Neural crest cell (in vitro differentiated cells): ENCODE measurements around the gene PHKB. TPM values are rescaled to one million over a fixed set of nuclear protein-coding genes. Genes with fewer than 3 reads are reported as not detected.

Source experiments
- DNase-seq: peaks from one replicate; pipeline ENCODE4 v3.0.0; 2021; ENCODE audit warnings: low read depth, mixed read lengths, low spot score
- H3K27ac Mint-ChIP-seq: one replicate; pipeline ENCODE4 v1.8.0; 2021; ENCODE audit warnings: mild to moderate bottlenecking, mixed read lengths; ENCODE audit not compliant: unreplicated experiment
- H3K27me3 Mint-ChIP-seq: 2 replicates; pipeline ENCODE4 v1.8.0; 2021; ENCODE audit warnings: low read depth, mild to moderate bottlenecking, mixed read lengths
- H3K36me3 Mint-ChIP-seq: 2 replicates; pipeline ENCODE4 v1.8.0; 2021; ENCODE audit warnings: low read depth, mild to moderate bottlenecking, mixed read lengths
- H3K4me1 Mint-ChIP-seq: 2 replicates; pipeline ENCODE4 v1.8.0; 2021; ENCODE audit warnings: mixed read lengths
- H3K4me3 Mint-ChIP-seq: one replicate; pipeline ENCODE4 v1.8.0; 2021; ENCODE audit warnings: mild to moderate bottlenecking, mixed read lengths
- H3K9me3 Mint-ChIP-seq: 2 replicates; pipeline ENCODE4 v1.8.0; 2021; ENCODE audit warnings: mixed read lengths
- total RNA-seq: library from RNA; stranded (reverse); gene quantifications from 2 replicates; pipeline ENCODE4 v1.2.1, GENCODE V29; 2021
- TF ChIP-seq, protein P1 (sequence below): fragments of 200-600 bp; sonication (generic); conservative IDR thresholded peaks from 2 replicates; pipeline ENCODE4 v1.5.0; 2021; ENCODE audit warnings: antibody characterized with exemption, mild to moderate bottlenecking

Gene PHKB
- total RNA-seq, 1 donor from 2014 or later: 61.2 TPM

DNA sequence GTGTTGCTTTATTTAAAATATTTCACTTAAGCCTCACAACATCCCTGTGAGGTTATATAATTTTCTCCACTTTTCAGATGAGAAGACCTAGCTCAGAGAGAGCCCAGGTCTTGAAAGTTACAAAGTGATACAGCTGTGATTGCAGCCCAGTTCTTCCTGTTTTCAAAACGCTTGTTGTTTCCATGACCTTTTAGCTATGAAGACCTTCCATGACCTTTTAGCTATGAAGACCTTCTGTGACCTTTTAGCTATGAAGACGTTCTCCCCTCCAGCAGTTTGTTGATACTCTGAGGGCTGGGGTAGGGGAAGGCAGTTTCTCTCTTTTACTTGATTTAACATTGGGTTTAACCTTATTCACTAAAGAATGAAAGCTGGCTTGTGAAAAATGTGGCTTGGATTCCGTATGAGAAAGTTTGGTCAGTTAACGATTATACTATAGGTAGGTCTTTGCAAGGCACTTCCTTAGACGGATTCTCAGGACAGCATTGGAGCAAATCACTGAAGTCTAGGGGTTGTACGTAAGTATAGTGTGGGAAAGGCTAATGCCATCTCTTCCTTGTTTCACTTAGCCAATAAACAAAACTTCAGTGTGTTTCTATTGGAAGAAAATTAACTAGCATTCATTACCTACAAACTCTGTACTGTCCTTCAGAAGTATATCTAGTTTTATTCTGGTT lies 20.7 kb downstream of the PHKB start:
- TF ChIP-seq, protein P1, sequence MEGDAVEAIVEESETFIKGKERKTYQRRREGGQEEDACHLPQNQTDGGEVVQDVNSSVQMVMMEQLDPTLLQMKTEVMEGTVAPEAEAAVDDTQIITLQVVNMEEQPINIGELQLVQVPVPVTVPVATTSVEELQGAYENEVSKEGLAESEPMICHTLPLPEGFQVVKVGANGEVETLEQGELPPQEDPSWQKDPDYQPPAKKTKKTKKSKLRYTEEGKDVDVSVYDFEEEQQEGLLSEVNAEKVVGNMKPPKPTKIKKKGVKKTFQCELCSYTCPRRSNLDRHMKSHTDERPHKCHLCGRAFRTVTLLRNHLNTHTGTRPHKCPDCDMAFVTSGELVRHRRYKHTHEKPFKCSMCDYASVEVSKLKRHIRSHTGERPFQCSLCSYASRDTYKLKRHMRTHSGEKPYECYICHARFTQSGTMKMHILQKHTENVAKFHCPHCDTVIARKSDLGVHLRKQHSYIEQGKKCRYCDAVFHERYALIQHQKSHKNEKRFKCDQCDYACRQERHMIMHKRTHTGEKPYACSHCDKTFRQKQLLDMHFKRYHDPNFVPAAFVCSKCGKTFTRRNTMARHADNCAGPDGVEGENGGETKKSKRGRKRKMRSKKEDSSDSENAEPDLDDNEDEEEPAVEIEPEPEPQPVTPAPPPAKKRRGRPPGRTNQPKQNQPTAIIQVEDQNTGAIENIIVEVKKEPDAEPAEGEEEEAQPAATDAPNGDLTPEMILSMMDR: no peak
- Mint-ChIP-seq H3K4me1 (peaks cover 12% of the 10 kb centered on the region), H3K27ac (no peak overlapping the region), H3K36me3 (peaks cover 9% of the 10 kb centered on the region), H3K9me3 (no peaks in the 10 kb centered on the region), H3K4me3 (no peak overlapping the region), H3K27me3 (peaks cover 4% of the 10 kb centered on the region)
- DNase-seq: no peak

DNA sequence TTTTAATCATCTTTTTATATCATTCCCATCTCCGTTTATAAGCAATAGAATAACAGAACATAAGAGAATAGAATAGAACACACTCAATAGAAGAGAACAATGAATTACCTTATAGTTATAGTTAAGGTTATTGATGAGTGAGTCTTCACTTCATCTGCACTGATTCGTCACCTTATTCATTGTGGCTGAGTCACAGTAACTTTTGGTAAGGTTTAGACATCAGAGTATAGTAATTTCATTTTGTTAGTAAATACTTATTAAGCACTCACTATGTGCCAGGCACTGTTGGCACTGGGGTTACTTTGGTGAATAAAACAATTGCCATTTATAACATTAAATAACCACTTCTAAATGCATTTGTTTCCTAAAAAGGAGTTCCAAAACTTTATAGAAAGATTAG lies 22.5 kb downstream of the PHKB start:
- peaks cover 10% of the 10 kb centered on the region for H3K9me3 Mint-ChIP-seq

DNA sequence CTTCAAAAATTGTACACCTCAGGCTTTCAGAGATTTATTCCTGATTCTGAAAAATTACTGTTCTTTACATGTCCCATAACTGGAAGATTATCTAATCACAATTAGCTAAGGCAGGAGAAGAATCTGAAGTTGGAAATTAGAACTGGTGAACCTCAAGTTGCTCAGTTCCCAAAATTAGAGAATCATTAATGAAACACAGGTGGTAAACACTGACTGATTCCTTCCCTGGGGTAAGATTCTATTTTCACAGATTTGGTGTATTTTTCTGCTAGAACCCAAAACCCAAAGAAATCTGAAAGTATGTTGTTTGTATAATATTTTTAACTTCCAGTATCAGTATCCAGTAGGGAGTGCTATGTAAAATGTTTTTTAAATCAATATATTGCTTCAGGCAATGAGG lies 25.7 kb downstream of the PHKB start:
- peaks cover 37% of the 10 kb centered on the region for H3K36me3 Mint-ChIP-seq
- peaks cover 20% of the 10 kb centered on the region for H3K9me3 Mint-ChIP-seq
- peaks cover 3% of the 10 kb centered on the region for H3K4me1 Mint-ChIP-seq
- TF ChIP-seq, protein P1: no peak
- no peaks in the 10 kb centered on the region for H3K27me3 Mint-ChIP-seq
- no peak for DNase-seq
- no peak overlapping the region for H3K4me3 Mint-ChIP-seq
- H3K27ac Mint-ChIP-seq: no peak overlapping the region

More for the DNA sequence above, 22.5 kb downstream of the PHKB start:
- Mint-ChIP-seq H3K27me3 (peaks cover 4% of the 10 kb centered on the region), H3K4me1 (peaks cover 12% of the 10 kb centered on the region), H3K27ac (no peak overlapping the region), H3K36me3 (peaks cover 22% of the 10 kb centered on the region), H3K4me3 (no peak overlapping the region)
- DNase-seq: no peak
- TF ChIP-seq, protein P1: no peak

DNA sequence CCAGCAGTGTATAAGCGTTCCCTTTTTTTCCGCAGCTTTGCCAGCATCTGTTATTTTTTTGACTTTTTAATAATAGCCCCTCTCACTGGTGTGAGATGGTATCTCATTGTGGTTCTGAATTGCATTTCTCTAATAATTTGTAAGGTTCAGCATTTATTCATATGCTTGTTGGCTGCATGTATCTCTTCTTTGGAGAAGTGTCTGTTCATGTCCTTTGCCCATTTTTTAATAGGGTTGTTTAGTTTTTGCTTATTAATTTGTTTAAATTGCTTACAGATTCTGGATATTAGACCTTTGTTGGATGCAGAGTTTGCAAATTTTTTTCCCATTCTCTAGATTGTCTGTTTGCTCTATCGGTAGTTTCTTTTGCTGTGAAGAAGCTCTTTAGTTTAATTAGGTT lies 26.9 kb downstream of the PHKB start:
- H3K4me3 Mint-ChIP-seq: no peak overlapping the region
- H3K9me3 Mint-ChIP-seq: peaks cover 20% of the 10 kb centered on the region
- no peak for DNase-seq
- H3K36me3 Mint-ChIP-seq: peaks cover 44% of the 10 kb centered on the region
- no peaks in the 10 kb centered on the region for H3K27me3 Mint-ChIP-seq
- H3K4me1 Mint-ChIP-seq: peaks cover 9% of the 10 kb centered on the region
- no peak overlapping the region for H3K27ac Mint-ChIP-seq
- TF ChIP-seq, protein P1: no peak

DNA sequence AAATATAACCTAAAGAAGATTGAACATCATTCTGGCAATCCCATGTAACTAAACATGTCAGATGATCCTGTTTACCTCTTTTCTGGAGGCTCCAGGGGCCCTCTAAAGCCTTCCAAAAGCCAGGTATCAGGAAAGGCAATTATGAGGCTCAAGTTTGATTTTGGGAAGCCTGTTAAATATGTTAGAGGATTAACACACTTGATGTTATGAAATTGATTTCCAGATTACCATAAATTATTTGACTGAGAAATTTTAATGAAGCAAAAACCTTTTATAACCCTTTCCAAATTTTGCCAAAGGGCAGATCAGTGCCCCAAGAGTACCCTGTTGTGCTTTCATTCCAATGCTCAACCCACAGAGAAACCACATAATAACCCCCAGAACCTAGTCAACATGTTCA lies 29.3 kb downstream of the PHKB start:
- no peak overlapping the region for H3K4me3 Mint-ChIP-seq
- no peak for DNase-seq
- TF ChIP-seq, protein P1: no peak
- H3K4me1 Mint-ChIP-seq: peaks cover 10% of the 10 kb centered on the region
- peaks cover 20% of the 10 kb centered on the region for H3K9me3 Mint-ChIP-seq
- no peak overlapping the region for H3K27ac Mint-ChIP-seq
- H3K36me3 Mint-ChIP-seq: peaks cover 44% of the 10 kb centered on the region
- no peaks in the 10 kb centered on the region for H3K27me3 Mint-ChIP-seq
